CD4-positive, alpha-beta T cell (primary cell): ENCODE data around the gene CENPF. TPM values are rescaled to one million over a fixed set of nuclear protein-coding genes. Genes with fewer than 3 reads are reported as not detected.

Experiments used
- ATAC-seq: fragments of 200-7000 bp; cut with Tn5 transposase; one replicate; pipeline ENCODE4 v1.10.0; 2022; ENCODE audit warnings: mild to moderate bottlenecking; ENCODE audit not compliant: poor library complexity
- CTCF ChIA-PET: fragments of 350-600 bp; sonication (Branson Sonifier 250); formaldehyde crosslinking; loops from one replicate; lab custom pipeline; 2021; ENCODE audit warnings: antibody characterized with exemption, inconsistent platforms; lab: Charles Lee
- POLR2A ChIA-PET: fragments of 350-600 bp; sonication (Branson Sonifier 250); formaldehyde crosslinking; loops from one replicate; lab custom pipeline; 2021; ENCODE audit warnings: antibody characterized with exemption, inconsistent platforms; lab: Charles Lee
- DNase-seq, 14 experiments: peaks; one replicate each; pipeline ENCODE4 v3.0.0-alpha.2; 2013 to 2020; ENCODE audit warnings: mixed read lengths in 2 of 14
- H3K27ac ChIP-seq, 2 donors: one replicate each; pipeline versions ENCODE4 v1.5.1 to v1.7.0; 2013; ENCODE audit warnings: low read length in 2 of 2, low read depth in 1 of 2, mild to moderate bottlenecking in 1 of 2
- H3K27me3 ChIP-seq, 2 experiments: 1 replicate in 1 of 2; 2 replicates in 1 of 2; pipeline versions ENCODE4 v1.6.1 to v1.7.0; 2013; ENCODE audit warnings: low read length in 2 of 2, control low read depth in 1 of 2, mild to moderate bottlenecking in 1 of 2, moderate library complexity in 1 of 2; ENCODE audit not compliant: insufficient read depth in 2 of 2, control insufficient read depth in 1 of 2
- H3K36me3 ChIP-seq: one replicate; pipeline ENCODE4 v1.6.1; 2013; ENCODE audit warnings: low read length, control low read depth; ENCODE audit not compliant: insufficient read depth
- H3K4me1 ChIP-seq: one replicate; pipeline ENCODE4 v1.6.1; 2013; ENCODE audit warnings: low read length, control low read depth; ENCODE audit not compliant: insufficient read depth
- H3K4me3 ChIP-seq: one replicate; pipeline ENCODE4 v1.5.1; 2013; ENCODE audit warnings: mild to moderate bottlenecking, low read length, moderate library complexity
- H3K9me3 ChIP-seq, 2 experiments: 1 replicate in 1 of 2; 2 replicates in 1 of 2; pipeline versions ENCODE4 v1.6.1 to v1.7.0; 2013; ENCODE audit warnings: low read length in 2 of 2, mild to moderate bottlenecking in 2 of 2, control low read depth in 1 of 2, moderate library complexity in 1 of 2; ENCODE audit not compliant: control insufficient read depth in 1 of 2, insufficient read depth in 1 of 2
- H3K27ac Mint-ChIP-seq: one replicate; pipeline ENCODE4 v1.8.0; 2020; ENCODE audit warnings: mixed read lengths
- H3K27me3 Mint-ChIP-seq: one replicate; pipeline ENCODE4 v1.8.0; 2021; ENCODE audit warnings: mixed read lengths
- H3K36me3 Mint-ChIP-seq: one replicate; pipeline ENCODE4 v1.8.0; 2021; ENCODE audit warnings: low read depth, mixed read lengths
- H3K4me1 Mint-ChIP-seq: one replicate; pipeline ENCODE4 v1.8.0; 2021; ENCODE audit warnings: low read depth, mixed read lengths
- H3K4me3 Mint-ChIP-seq: one replicate; pipeline ENCODE4 v1.8.0; 2020; ENCODE audit warnings: mild to moderate bottlenecking, mixed read lengths
- H3K9me3 Mint-ChIP-seq: one replicate; pipeline ENCODE4 v1.8.0; 2020; ENCODE audit warnings: mixed read lengths
- CTCF ChIP-seq: fragments of 200-600 bp; IDR thresholded peaks from one replicate; pipeline ENCODE4 v1.8.0; 2022; ENCODE audit warnings: antibody characterized with exemption, mild to moderate bottlenecking
- intact Hi-C, 2 experiments: fragments of 100-400 bp; cut with DNase I in 1 of 2; cut with micrococcal nuclease in 1 of 2; formaldehyde crosslinking; loops; one replicate each; pipeline versions ENCODE4 v1.15.1 to v1.9.0; 2023 to 2025; cut with DNase I, micrococcal nuclease
- total RNA-seq, 174 experiments: library from RNA in 2 of 174; stranded (reverse) in 2 of 174; gene quantifications; one replicate each; pipeline ENCODE4 v1.2.3 and lab custom pipeline; 2021 to 2026

Gene CENPF
- total RNA-seq, 2 experiments from 2014 or later, result 3.4 to 3.8 TPM

DNA sequence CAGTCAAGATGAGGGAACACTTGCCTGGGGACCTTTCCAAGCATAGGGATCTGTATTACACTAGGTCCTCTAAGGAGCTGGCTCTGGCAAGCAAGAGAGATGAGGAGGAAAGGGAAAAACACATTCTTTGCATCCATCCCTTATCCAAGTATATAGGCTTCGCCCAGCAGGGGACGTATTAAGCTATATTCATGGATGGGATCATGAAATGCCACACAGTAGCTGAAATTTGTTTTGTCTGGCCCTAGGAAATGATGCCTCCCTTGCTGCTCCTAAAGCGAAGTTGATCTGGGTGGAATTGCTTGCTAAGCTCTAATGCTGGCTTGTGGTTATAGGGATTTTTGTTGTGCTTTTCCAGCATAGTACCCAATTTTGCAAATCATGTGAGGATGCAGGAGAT, 32.1 kb downstream of the CENPF start:
- ChIA-PET CTCF (interaction anchor here (1.6 kb wide), 1 partner anchor 14 kb away, joined by 5 read pairs; no protein-coding TSS in a partner anchor), POLR2A (no interaction called here)
- Histone ChIP-seq H3K36me3 (no peaks in the 10 kb centered on the region), H3K27me3 (no peaks in the 10 kb centered on the region), H3K9me3 (no peaks in the 10 kb centered on the region), H3K27ac (no peak overlapping the region), H3K4me1 (peaks cover 15% of the 10 kb centered on the region), H3K4me3 (no peak overlapping the region)
- ATAC-seq (no peak), DNase-seq (no peak)
- no peaks in the 10 kb centered on the region for H3K27me3 Mint-ChIP-seq
- no peaks in the 10 kb centered on the region for H3K9me3 Mint-ChIP-seq
- H3K4me3 Mint-ChIP-seq, result no peak overlapping the region
- intact Hi-C loops, result no loop called here
- no peak for TF ChIP-seq CTCF
- no peak overlapping the region for H3K27ac Mint-ChIP-seq
- H3K4me1 Mint-ChIP-seq, result peaks cover 42% of the 10 kb centered on the region
- no peaks in the 10 kb centered on the region for H3K36me3 Mint-ChIP-seq

DNA sequence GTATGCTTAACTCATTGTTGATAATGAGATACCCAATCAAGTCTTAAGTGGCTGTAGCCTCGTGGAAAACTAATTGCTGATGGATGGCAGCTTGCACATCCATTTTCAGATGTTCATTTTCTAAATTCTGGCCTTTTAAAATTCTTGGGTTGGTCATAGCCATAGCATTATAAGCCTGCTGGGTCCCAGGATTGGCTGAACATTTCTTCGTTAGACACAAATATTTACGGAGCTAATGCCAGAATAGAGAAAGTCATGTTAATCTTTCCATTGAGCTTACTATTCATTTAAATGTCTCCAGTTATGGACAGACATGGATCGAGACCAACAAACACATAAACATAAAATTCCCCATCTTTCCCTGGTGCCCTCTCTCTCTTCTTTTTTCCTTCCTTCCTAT, 32.5 kb downstream of the CENPF start:
- ATAC-seq (no peak), DNase-seq (no peak)
- intact Hi-C loops, result no loop called here
- Histone ChIP-seq H3K9me3 (no peaks in the 10 kb centered on the region), H3K4me3 (no peak overlapping the region), H3K27me3 (no peaks in the 10 kb centered on the region), H3K36me3 (no peaks in the 10 kb centered on the region), H3K27ac (no peak overlapping the region), H3K4me1 (peaks cover 15% of the 10 kb centered on the region)
- Mint-ChIP-seq H3K4me3 (no peak overlapping the region), H3K4me1 (peaks cover 42% of the 10 kb centered on the region), H3K27me3 (no peaks in the 10 kb centered on the region), H3K9me3 (no peaks in the 10 kb centered on the region), H3K27ac (no peak overlapping the region), H3K36me3 (no peaks in the 10 kb centered on the region)
- ChIA-PET CTCF (interaction anchor here (1.3 to 1.6 kb wide), 2 partner anchors 8 to 15 kb away, joined by 4 to 5 read pairs; no protein-coding TSS in a partner anchor), POLR2A (no interaction called here)
- TF ChIP-seq CTCF, result no peak

GRCh38 chr1:214636436-214636835, 33.4 kb downstream of the CENPF start:
- POLR2A ChIA-PET, result no interaction called here
- no peak overlapping the region for H3K27ac ChIP-seq
- H3K27me3 Mint-ChIP-seq, result no peaks in the 10 kb centered on the region
- ATAC-seq, result no peak
- H3K4me1 ChIP-seq, result peaks cover 15% of the 10 kb centered on the region
- TF ChIP-seq CTCF, result no peak
- H3K36me3 ChIP-seq, result no peaks in the 10 kb centered on the region
- no peak for DNase-seq
- no peaks in the 10 kb centered on the region for H3K9me3 ChIP-seq
- no peaks in the 10 kb centered on the region for H3K27me3 ChIP-seq
- H3K36me3 Mint-ChIP-seq, result no peaks in the 10 kb centered on the region
- intact Hi-C loops, result no loop called here
- no peak overlapping the region for H3K4me3 Mint-ChIP-seq
- no peak overlapping the region for H3K27ac Mint-ChIP-seq
- H3K9me3 Mint-ChIP-seq, result no peaks in the 10 kb centered on the region
- CTCF ChIA-PET, result interaction anchor here (1.3 to 1.6 kb wide), 2 partner anchors 9 to 16 kb away, joined by 4 to 5 read pairs; no protein-coding TSS in a partner anchor
- no peak overlapping the region for H3K4me3 ChIP-seq
- H3K4me1 Mint-ChIP-seq, result peaks cover 37% of the 10 kb centered on the region
